A673 (cell line): ENCODE measurements around the gene CNTLN.
"Not testable (repeated sequence)": the region's sequence is repeated elsewhere in the genome, so short reads cannot be mapped to it uniquely, and the experiment has no call there.

Source experiments
- CTCF ChIP-seq: fragments of 300-800, 200-600 bp; sonication (generic); conservative IDR thresholded peaks from 2 replicates; pipeline ENCODE4 v1.5.1; 2017; ENCODE audit warnings: low read depth, mild to moderate bottlenecking, antibody characterized with exemption, low read length, moderate library complexity, mixed read lengths
- EZH2 ChIP-seq: fragments of 200-600 bp; sonication (generic); IDR thresholded peaks from 2 replicates; pipeline ENCODE4 v1.6.1; 2017; ENCODE audit warnings: borderline replicate concordance, low read depth, mild to moderate bottlenecking, mixed read lengths, antibody characterized with exemption, low read length; ENCODE audit not compliant: poor library complexity, severe bottlenecking

DNA sequence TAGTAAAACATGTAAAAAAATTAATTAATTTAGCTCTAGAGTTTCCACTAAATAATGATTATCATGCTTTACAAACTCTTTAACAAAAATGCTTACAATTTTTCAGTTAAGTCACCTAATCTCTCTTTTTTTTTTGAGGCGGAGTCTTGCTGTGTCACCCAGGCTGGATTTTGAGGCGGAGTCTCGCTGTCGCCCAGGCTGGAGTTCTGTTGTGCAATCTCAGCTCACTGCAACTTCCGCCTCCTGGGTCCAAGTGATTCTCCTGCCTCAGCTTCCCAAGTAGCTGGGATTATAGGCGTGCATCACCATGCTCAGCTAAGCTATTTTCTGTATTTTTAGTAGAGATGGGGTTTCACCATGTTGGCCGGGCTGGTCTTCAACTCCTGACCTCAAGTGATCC is 391.9 kb downstream of the CNTLN start:
- not testable (repeated sequence) for TF ChIP-seq CTCF, EZH2
